COLO829 (cell line): Measurements from ENCODE around the gene MAPK8IP3.

ENCODE experiments used
- DNase-seq: peaks from one replicate; pipeline ENCODE4 v3.0.0; 2012; ENCODE audit warnings: low spot score

The MAPK8IP3 gene

GRCh38 chr16:1774448-1774780, 68.4 kb downstream of the MAPK8IP3 start:
- no peak for DNase-seq

GRCh38 chr16:1775006-1775845, 69.2 kb downstream of the MAPK8IP3 start:
- no peak for DNase-seq

GRCh38 chr16:1775846-1776671, 70.1 kb downstream of the MAPK8IP3 start:
- no peak for DNase-seq

GRCh38 chr16:1776672-1776955, 70.6 kb downstream of the MAPK8IP3 start:
- no peak for DNase-seq

GRCh38 chr16:1776991-1777374, 71.0 kb downstream of the MAPK8IP3 start:
- DNase-seq = no peak

GRCh38 chr16:1777375-1778199, 71.6 kb downstream of the MAPK8IP3 start:
- no peak for DNase-seq

- no peak for DNase-seq
Measured at GRCh38 chr16:1778200-1779179, 72.5 kb downstream of the MAPK8IP3 start.

GRCh38 chr16:1779234-1779701, 73.3 kb downstream of the MAPK8IP3 start:
- DNase-seq = no peak

- DNase-seq = no peak
Measured at GRCh38 chr16:1779741-1780676, 74.0 kb downstream of the MAPK8IP3 start.

- no peak for DNase-seq
Measured at GRCh38 chr16:1780677-1781072, 74.7 kb downstream of the MAPK8IP3 start.

GRCh38 chr16:1781254-1781653, 75.3 kb downstream of the MAPK8IP3 start:
- DNase-seq = no peak

GRCh38 chr16:1781758-1782407, 75.9 kb downstream of the MAPK8IP3 start:
- DNase-seq = no peak

- DNase-seq = peak; percentile 99
Measured at GRCh38 chr16:1782408-1783264, 76.6 kb downstream of the MAPK8IP3 start, which contains the start of the genes NUBP2 and SPSB3. TSS of gene NUBP2 (plus strand) at chr16:1782960. CDS start at chr16:1783021, 61 bp downstream. TSS of gene SPSB3 (minus strand) at chr16:1782571. CDS start at chr16:1781483, 1,088 bp downstream.

- DNase-seq = no peak
Measured at GRCh38 chr16:1784977-1785845, 79.2 kb downstream of the MAPK8IP3 start.

GRCh38 chr16:1785846-1786170, 79.8 kb downstream of the MAPK8IP3 start:
- DNase-seq = no peak

- DNase-seq = no peak
Measured at GRCh38 chr16:1786242-1787055, 80.5 kb downstream of the MAPK8IP3 start.

GRCh38 chr16:1787056-1787321, 81.0 kb downstream of the MAPK8IP3 start:
- DNase-seq = no peak
